ENCODE measurements around the gene NCKAP5. TPM values are rescaled to one million over a fixed set of nuclear protein-coding genes. Genes with fewer than 3 reads are reported as not detected.

Gene NCKAP5
- total RNA-seq, 3 donors from 2014 or later (not counting 1 experiment from before 2014, with no cell fraction given) = 0.12 to 0.20 TPM; not detected in 1

- Histone ChIP-seq H3K36me3 (ENCODE audit: control insufficient read depth, insufficient read depth, low read length) (no peaks in the 10 kb centered on the region), H3K4me3 (ENCODE audit: low read length) (no peak overlapping the region), H3K27ac (ENCODE audit: low read length) (no peak overlapping the region), H3K9me3 (ENCODE audit: control insufficient read depth, insufficient read depth, low read length) (peaks cover 4% of the 10 kb centered on the region), H3K4me1 (ENCODE audit: control insufficient read depth, insufficient read depth, low read length) (no peaks in the 10 kb centered on the region), H3K27me3 (ENCODE audit: control insufficient read depth, insufficient read depth, low read length) (no peaks in the 10 kb centered on the region)
- Mint-ChIP-seq H3K36me3 (no peaks in the 10 kb centered on the region), H3K9me3 (peaks cover 7 to 10% of the 10 kb centered on the region in 2 donors), H3K4me1 (no peaks in the 10 kb centered on the region), H3K27ac (no peak overlapping the region), H3K27me3 (ENCODE audit: low read depth in 2 of 2) (no peaks in the 10 kb centered on the region), H3K4me3 (no peak overlapping the region)
- WGBS (ENCODE audit: insufficient coverage) = 81% methylated on average over 4 of the region's 4 CpGs
- TF ChIP-seq CTCF (IDR thresholded peaks at IDR 0.05) = no peak
- intact Hi-C loops (cut with micrococcal nuclease) = no loop called here
- ATAC-seq = no peak
- no peak for DNase-seq
Measured at GRCh38 chr2:133248264-133248663, 320.0 kb downstream of the NCKAP5 start.

- H3K4me1 Mint-ChIP-seq = no peaks in the 10 kb centered on the region
- peaks cover 4% of the 10 kb centered on the region for H3K9me3 ChIP-seq (ENCODE audit: control insufficient read depth, insufficient read depth, low read length)
- H3K36me3 ChIP-seq (ENCODE audit: control insufficient read depth, insufficient read depth, low read length) = no peaks in the 10 kb centered on the region
- no peaks in the 10 kb centered on the region for H3K36me3 Mint-ChIP-seq
- no peak for TF ChIP-seq CTCF (IDR thresholded peaks at IDR 0.05)
- H3K27me3 ChIP-seq (ENCODE audit: control insufficient read depth, insufficient read depth, low read length) = no peaks in the 10 kb centered on the region
- peaks cover 8 to 10% of the 10 kb centered on the region in 2 donors for H3K9me3 Mint-ChIP-seq
- H3K4me3 ChIP-seq (ENCODE audit: low read length) = no peak overlapping the region
- ATAC-seq (no peak), DNase-seq (no peak)
- H3K27me3 Mint-ChIP-seq (ENCODE audit: low read depth in 2 of 2) = no peaks in the 10 kb centered on the region
- 5% methylated on average over 1 of the region's 2 CpGs for WGBS (ENCODE audit: insufficient coverage)
- H3K27ac Mint-ChIP-seq = no peak overlapping the region
- no peak overlapping the region for H3K27ac ChIP-seq (ENCODE audit: low read length)
- no peak overlapping the region for H3K4me3 Mint-ChIP-seq
- no peaks in the 10 kb centered on the region for H3K4me1 ChIP-seq (ENCODE audit: control insufficient read depth, insufficient read depth, low read length)
- intact Hi-C loops (cut with micrococcal nuclease) = no loop called here
Measured at GRCh38 chr2:133247631-133248030, 320.6 kb downstream of the NCKAP5 start.

- WGBS (ENCODE audit: insufficient coverage) = 71% methylated on average over 2 of the region's 2 CpGs
- no peak for ATAC-seq
Measured at GRCh38 chr2:133241224-133241571, 327.1 kb downstream of the NCKAP5 start.

More at GRCh38 chr2:133241224-133241571, 327.1 kb downstream of the NCKAP5 start:
- H3K27ac ChIP-seq (ENCODE audit: low read length) = no peak overlapping the region
- no peak overlapping the region for H3K4me3 ChIP-seq (ENCODE audit: low read length)
- no peaks in the 10 kb centered on the region for H3K27me3 ChIP-seq (ENCODE audit: control insufficient read depth, insufficient read depth, low read length)
- no peaks in the 10 kb centered on the region for H3K27me3 Mint-ChIP-seq (ENCODE audit: low read depth in 2 of 2)
- H3K36me3 ChIP-seq (ENCODE audit: control insufficient read depth, insufficient read depth, low read length) = no peaks in the 10 kb centered on the region
- H3K9me3 Mint-ChIP-seq = peaks cover 8 to 9% of the 10 kb centered on the region in 2 donors
- peaks cover 2% of the 10 kb centered on the region for H3K9me3 ChIP-seq (ENCODE audit: control insufficient read depth, insufficient read depth, low read length)
- no peaks in the 10 kb centered on the region for H3K36me3 Mint-ChIP-seq
- no peak overlapping the region for H3K4me3 Mint-ChIP-seq
- H3K4me1 Mint-ChIP-seq = no peaks in the 10 kb centered on the region
- intact Hi-C loops (cut with micrococcal nuclease) = no loop called here
- no peak overlapping the region for H3K27ac Mint-ChIP-seq
- no peak for TF ChIP-seq CTCF (IDR thresholded peaks at IDR 0.05)
- DNase-seq = no peak
- H3K4me1 ChIP-seq (ENCODE audit: control insufficient read depth, insufficient read depth, low read length) = no peaks in the 10 kb centered on the region
